GM18507 (cell line): ENCODE results near the gene C20orf144.
A peak's percentile ranks its signal among the peaks of the same experiment; 100 is the strongest.

Experiments
- DNase-seq: peaks from one replicate; pipeline ENCODE4 v3.0.0; 2011; ENCODE audit warnings: low read depth; ENCODE audit not compliant: insufficient read length; ENCODE audit errors: extremely low spot score
- FAIRE-seq: peaks from 2 replicates; lab custom pipeline; 2011; peaks lifted over from hg19 to GRCh38; lab: Jason Lieb, UNC

The C20orf144 gene

GRCh38 chr20:33660685-33661058, 1.5 kb upstream of the C20orf144 start:
- DNase-seq = no peak
- FAIRE-seq = no peak

DNA sequence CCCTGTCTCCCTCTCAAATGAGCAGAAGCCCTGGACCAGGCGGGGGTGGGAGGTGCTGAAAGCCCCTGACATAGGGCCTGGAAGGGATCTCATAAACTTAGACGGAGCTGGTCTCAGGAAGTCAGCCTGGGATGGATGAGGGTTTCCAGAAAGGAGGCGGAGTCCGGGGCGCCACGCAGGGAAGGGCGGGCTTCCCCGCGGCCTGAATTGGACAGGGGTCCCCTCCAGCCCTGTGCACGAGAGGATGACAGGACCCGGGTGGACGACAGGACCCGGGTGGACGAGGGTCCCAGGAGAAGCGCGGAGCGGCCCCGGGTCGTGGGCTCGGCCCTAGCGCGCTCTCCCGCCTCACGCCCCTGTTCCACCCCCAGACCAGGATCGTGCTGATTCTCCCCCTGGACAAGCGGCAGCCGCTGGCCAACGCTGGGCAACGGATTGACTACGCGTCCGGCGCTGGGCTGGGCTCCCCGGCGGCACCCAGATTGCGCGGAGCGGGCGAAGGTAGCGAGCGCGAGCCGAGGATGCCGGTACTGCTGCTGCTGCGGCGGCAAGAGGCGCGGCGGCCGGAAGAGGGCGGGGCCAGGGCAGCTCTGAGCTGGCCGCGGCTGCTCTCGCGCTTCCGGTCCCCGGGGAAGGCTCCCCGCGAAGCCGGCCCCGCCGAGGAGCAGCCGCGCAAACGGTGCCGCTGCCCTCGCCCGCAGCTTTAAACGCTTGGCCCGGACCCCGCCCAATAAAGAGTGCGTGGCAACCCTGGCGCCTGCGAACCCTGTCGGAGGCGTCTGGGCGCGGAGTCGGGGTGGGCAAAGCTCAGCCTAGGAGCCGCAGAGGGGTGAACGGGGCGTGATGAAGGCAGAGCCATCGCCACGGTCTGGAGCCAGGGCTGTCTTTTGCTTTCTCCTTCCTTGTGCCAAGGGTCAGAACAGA, 1.3 kb downstream of the C20orf144 start:
- FAIRE-seq = peak; percentile 76
- no peak for DNase-seq

- DNase-seq = no peak
- no peak for FAIRE-seq
These were observed 2.1 kb downstream of the C20orf144 start for GRCh38 chr20:33664085-33664761.

- DNase-seq = no peak
- no peak for FAIRE-seq
These were observed 2.6 kb downstream of the C20orf144 start for GRCh38 chr20:33664762-33665144.

- FAIRE-seq (peak; percentile 97), DNase-seq (peak; percentile 87)
These were observed 4.4 kb downstream of the C20orf144 start, which contains the start of gene ACTL10 for GRCh38 chr20:33666293-33667244. ACTL10 (plus strand) TSS chr20:33666943; CDS start chr20:33667498, 555 bp downstream.

DNA sequence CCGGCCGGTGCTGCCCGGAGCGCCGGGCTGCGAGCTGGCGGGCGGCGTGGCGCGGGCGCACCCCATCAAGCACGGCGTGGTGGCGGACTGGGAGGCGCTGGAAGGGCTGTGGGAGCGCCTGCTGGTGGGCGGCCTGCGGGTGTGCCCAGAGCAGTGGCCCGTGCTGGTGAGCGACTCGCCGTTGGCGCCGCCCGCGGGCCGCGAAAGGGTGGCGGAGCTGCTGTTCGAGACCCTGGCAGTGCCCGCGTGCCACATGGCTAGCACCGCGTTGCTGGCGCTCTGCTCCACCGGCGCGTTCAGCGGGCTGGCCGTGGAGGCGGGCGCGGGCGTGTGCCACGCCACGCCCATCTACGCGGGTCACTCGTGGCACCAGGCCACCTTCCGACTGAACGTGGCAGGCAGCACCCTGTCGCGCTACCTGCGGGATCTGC, 5.1 kb downstream of the C20orf144 start:
- DNase-seq (no peak), FAIRE-seq (no peak)

DNA sequence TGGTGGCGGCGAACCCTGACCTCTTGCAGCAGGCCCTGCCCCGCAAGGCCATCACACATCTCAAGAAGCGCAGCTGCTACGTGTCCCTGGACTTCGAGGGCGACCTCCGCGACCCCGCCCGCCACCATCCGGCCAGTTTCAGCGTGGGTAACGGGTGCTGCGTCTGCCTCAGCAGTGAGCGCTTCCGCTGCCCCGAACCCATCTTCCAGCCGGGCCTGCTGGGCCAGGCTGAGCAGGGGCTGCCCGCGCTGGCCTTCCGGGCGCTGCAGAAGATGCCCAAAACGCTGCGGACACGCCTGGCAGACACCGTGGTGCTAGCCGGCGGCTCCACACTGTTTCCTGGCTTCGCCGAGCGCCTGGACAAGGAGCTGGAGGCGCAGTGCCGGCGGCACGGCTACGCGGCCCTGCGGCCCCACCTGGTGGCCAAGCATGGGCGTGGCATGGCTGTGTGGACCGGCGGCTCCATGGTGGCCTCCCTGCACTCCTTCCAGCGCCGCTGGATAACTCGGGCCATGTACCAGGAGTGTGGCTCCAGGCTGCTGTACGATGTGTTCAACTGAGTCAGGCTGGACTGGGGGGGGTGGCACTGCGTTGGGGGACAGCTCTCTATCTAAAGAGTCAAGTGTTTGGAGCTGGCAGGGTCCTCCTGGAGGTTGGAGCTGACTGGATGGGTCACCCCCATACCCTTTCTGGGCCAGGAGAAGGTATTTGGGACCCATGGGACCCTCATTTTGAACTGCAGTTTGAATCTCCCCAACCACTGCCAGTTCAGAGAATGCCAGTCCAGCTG, 5.7 kb downstream of the C20orf144 start:
- FAIRE-seq (peak; percentile 60), DNase-seq (no peak)

GRCh38 chr20:33668466-33669155, 6.5 kb downstream of the C20orf144 start:
- DNase-seq (no peak), FAIRE-seq (no peak)

DNA sequence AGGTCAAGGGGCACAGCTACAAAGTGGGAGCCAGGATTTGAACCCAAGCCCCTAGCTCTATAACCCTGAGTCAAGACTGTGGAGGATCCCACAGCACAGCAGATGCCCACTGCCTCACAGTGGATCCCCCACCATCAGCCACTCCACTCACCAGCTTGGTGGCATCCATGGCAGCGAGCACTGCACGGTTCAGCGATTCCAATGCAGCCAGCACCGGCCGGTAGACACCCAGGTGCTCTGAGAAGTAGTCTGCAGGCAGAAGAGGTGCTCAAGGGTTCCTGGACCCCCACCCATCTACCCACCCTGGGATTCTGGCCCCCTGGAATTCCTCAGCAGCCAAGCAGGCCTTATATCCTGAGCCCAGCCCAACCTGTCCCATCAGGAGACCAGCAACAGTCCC, 7.1 kb downstream of the C20orf144 start:
- FAIRE-seq = no peak
- no peak for DNase-seq

DNA sequence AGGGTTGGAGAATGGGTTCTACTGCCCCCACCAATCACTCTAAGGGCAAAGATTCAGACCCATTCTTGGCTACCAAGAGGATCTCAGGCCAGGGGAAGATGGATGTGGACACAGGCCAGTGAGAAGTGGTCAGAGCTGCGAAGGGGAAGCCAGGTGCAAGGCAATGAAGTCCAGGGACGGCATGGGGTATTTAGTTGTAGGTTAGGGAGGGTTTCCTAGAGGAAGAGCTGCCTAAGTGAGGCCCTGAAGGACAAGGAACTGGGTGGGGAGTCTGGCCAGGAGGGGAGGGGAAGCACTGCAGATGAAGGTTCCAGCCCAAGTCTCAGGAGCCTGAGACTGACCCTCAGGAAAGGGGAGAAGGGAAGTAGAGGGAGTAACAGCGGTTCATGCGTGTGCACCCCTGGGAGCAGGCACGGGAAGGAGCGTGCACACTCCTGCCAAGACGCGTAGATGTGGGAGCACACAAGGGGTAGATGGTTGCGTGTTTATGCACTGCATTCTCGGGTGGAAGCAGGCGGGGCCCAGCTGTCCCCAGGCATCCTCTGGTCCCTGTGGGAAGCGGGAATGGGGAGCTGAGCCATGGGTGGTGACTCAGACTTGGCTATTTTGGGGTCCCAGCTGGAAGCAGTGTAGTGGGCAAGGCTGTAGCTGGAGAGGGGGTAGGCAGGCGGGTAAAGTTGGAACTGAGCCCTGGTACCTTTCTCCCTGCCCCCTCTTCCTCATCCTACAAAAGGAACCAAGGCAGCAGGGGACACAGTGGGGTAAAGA, 7.9 kb downstream of the C20orf144 start:
- DNase-seq (no peak), FAIRE-seq (no peak)

DNA sequence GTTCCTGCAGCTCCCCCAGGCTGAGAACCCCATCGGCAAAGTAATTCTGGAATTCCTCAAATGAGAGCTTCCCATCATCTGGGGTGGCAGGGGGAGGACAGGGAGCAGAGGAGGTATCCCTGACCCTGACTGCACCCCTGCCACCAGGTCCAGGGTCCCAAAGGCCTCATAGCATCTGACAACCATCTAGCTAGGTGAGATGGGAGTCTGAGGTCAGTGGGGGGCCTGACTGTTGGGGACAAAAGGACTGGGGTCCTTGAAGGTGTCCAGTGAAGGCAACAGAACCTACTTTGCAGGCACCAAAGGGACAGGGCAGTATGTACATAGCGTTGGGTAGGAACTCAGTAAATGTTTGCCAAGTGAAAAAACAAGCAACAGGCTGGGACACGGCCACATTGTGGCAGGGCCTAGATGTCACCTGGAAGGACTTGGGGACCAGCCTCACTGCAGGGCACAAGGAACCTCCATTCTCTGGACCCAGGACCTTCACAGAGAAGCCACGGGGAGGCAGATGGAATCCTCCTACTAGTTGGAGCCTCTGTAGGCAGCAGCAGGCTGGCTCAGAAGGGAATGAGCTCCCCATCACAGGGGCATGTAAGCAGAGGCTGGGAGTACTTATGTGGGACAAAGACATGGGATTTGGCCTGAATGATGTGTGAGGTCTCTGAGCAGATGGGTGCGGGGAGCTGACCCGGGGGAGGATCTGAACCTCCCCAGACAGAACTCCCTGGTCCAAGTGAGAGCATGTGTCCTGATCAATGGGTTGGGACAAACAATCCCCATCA, 8.8 kb downstream of the C20orf144 start:
- DNase-seq (no peak), FAIRE-seq (no peak)

GRCh38 chr20:33671573-33672288, 9.6 kb downstream of the C20orf144 start:
- DNase-seq (no peak), FAIRE-seq (no peak)

DNA sequence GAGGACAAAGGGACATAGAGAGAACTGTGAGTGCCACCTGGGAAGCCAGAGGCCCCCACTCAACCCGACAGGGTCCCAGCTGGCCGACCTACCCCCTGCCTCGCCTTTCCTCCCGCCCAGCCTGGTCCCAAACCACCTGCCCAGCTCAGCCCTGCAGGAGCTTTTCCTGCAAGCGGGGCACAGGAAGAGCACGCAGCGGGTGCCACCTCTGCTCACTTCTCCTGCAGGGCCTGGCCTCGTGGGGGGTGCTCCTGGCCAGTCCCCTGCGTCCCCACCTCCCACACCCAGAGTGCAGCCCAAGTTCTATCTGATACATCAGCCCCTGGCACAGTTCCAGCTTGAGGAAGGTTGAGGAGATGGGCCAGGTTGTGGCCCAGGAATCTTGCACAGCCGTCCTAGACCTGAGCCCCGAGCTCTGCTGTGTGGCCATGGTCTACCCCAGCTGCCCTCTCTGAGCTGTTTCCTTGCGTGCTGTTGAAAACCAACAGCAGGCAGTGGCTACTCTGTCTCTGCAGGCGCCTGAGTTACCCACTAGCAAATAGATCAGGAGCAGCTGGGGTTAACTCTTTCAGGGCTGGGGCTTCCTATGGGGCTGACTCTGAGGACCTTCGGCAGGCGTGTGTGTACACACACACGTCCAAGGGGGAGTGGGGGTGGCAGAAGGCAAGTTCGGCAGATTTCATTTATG, 10.4 kb downstream of the C20orf144 start:
- no peak for DNase-seq
- no peak for FAIRE-seq

GRCh38 chr20:33673114-33673409, 10.9 kb downstream of the C20orf144 start:
- no peak for DNase-seq
- no peak for FAIRE-seq

- FAIRE-seq = no peak
- DNase-seq = no peak
These were observed 11.5 kb downstream of the C20orf144 start for GRCh38 chr20:33673410-33674293.
